Stimulated activated CD4-positive, alpha-beta T cell treated with anti-CD3 and anti-CD28 coated beads, Interleukin-4, amount 100 ng/mL, for 4 hours (primary cell): Measurements from ENCODE around the gene ERGIC2.
"Not testable (repeated sequence)": the region's sequence is repeated elsewhere in the genome, so short reads cannot be mapped to it uniquely, and the experiment has no call there.

ENCODE experiments used
- DNase-seq, 2 experiments: peaks; one replicate each; pipeline ENCODE4 v3.0.0-alpha.2; 2020

The ERGIC2 gene

DNA sequence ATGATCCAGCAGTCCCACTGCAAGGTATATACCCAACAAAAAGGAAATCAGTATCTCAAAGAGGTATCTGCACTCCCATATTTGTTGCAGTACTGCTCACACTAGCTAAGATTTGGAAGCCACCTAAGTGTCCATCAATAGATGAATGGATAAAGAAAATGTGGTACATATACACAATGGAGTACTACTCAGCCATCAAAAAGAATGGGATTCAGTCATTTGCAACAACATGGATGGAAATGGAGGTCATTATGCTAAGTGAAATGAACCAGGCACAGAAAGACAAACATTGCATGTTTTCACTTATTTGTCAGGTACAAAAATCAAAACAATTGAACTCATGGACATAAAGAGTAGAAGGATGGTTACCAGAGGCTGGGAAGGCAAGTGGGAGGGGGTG lies 90.5 kb downstream of the ERGIC2 start:
- not testable (repeated sequence) for DNase-seq

- DNase-seq = no peak
Observed at GRCh38 chr12:29288031-29288430, 92.9 kb downstream of the ERGIC2 start.

GRCh38 chr12:29287622-29288021 lies 93.3 kb downstream of the ERGIC2 start:
- no peak for DNase-seq
